ENCODE measurements around the gene ZBTB20.
A peak's percentile ranks its signal among the peaks of the same experiment; 100 is the strongest.

Gene ZBTB20

DNA sequence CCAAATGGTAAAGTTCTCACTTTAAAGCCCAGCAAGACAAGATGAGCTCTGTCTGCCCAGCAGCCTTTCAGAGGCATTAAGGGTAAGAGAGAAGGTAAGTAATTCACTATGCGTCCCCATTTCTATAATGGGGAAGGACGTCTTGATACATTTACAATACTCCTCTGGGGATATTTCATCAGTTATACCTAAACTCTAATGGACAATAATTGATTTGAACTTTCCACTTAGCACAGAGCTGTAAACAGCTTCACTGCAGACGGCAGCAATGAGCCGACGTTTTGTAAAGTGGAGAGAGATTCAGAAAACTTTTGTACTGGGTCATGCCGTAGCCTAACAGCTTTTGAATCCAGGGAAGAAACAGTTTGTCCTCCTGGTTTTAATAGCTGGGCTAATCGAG lies 725.9 kb downstream of the ZBTB20 start:
- ATAC-seq: no peak
- TF ChIP-seq CSDC2 (CRISPR knock-in tag; IDR thresholded peaks at IDR 0.05) (no peak), OSR1 (CRISPR knock-in tag; IDR thresholded peaks at IDR 0.05) (no peak)

DNA sequence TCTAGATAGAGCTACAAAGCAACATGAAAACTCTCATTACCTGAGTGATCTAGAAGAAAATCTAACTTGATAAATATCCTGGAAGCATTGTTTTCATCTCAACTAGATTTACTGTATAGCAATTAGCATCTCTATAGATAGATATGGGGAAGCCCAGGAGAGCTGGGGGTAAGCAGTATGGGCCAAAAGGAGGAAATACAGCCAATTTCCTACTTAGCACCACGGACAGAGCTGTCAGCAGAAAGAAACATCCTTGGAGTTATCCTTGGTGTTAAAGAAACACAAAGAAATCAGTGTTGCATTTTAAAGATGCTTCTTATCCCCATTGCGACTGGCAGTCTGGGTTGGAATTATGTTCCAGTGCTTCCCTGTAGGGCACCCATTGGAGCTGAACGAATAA lies 727.0 kb downstream of the ZBTB20 start:
- no peak for TF ChIP-seq RARB (CRISPR knock-in tag; IDR thresholded peaks at IDR 0.05)
- no peak for TF ChIP-seq BACH2 (CRISPR knock-in tag; IDR thresholded peaks at IDR 0.05; ENCODE audit: borderline replicate concordance)
- no peak for TF ChIP-seq ZNF565 (CRISPR knock-in tag; conservative IDR thresholded peaks at IDR 0.05; ENCODE audit: low read depth)
- TF ChIP-seq, protein P1, sequence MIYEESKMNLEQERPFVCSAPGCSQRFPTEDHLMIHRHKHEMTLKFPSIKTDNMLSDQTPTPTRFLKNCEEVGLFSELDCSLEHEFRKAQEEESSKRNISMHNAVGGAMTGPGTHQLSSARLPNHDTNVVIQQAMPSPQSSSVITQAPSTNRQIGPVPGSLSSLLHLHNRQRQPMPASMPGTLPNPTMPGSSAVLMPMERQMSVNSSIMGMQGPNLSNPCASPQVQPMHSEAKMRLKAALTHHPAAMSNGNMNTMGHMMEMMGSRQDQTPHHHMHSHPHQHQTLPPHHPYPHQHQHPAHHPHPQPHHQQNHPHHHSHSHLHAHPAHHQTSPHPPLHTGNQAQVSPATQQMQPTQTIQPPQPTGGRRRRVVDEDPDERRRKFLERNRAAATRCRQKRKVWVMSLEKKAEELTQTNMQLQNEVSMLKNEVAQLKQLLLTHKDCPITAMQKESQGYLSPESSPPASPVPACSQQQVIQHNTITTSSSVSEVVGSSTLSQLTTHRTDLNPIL (CRISPR knock-in tag; IDR thresholded peaks at IDR 0.05; ENCODE audit: low read depth): no peak
- no peak for TF ChIP-seq ZFP30 (CRISPR knock-in tag; IDR thresholded peaks at IDR 0.05)
- TF ChIP-seq SNAI2 (CRISPR knock-in tag; IDR thresholded peaks at IDR 0.05): no peak
- TF ChIP-seq ISL1 (CRISPR knock-in tag; IDR thresholded peaks at IDR 0.05): no peak
- TF ChIP-seq, protein P2, sequence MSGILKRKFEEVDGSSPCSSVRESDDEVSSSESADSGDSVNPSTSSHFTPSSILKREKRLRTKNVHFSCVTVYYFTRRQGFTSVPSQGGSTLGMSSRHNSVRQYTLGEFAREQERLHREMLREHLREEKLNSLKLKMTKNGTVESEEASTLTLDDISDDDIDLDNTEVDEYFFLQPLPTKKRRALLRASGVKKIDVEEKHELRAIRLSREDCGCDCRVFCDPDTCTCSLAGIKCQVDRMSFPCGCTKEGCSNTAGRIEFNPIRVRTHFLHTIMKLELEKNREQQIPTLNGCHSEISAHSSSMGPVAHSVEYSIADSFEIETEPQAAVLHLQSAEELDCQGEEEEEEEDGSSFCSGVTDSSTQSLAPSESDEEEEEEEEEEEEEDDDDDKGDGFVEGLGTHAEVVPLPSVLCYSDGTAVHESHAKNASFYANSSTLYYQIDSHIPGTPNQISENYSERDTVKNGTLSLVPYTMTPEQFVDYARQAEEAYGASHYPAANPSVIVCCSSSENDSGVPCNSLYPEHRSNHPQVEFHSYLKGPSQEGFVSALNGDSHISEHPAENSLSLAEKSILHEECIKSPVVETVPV (CRISPR knock-in tag; IDR thresholded peaks at IDR 0.05): no peak
- no peak for TF ChIP-seq ZNF8 (CRISPR knock-in tag; IDR thresholded peaks at IDR 0.05)
- no peak for TF ChIP-seq ZFP3 (CRISPR knock-in tag; IDR thresholded peaks at IDR 0.05)
- ATAC-seq: 0 out of 3 replicates have a peak, but pooled peaks have one; percentile 39

DNA sequence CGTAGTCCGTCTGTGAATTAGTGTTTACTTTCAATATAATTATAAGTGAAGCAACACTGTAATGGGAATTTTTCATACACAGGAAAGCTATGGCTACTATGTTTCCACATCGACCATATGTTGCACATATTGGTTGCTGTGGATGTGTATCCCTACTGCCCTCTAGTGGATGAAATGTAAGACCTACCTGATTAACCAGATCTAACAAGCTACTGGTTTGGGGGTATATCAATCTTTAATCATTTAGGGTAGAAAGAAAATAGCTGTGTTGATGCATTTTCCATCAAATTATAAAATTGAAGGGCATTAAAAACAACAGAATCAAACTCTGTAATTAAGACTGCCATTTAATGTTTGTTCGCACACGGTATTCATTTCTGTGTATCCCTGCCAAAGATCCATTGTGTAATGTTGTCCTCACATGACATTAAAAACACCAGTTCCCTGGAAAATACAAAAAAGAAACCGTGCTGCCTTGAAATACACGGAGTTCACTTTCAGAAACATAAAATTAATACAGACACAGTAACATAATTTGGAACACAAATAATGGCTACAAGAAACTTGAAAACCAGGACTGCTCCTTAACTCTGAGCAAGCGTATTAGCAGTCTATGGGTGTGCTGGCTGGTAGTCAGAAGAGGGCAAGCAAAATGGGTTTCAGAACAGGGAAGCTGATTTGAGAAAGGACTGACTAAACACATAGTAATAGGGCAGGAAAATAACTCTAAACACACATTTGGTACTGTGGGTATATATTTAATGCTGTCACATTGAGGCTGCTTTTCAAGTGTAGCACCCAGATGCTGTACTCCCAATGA lies 728.2 kb downstream of the ZBTB20 start:
- peak; percentile 96 for ATAC-seq
- no peak for TF ChIP-seq CSDC2 (CRISPR knock-in tag; IDR thresholded peaks at IDR 0.05)
- no peak for TF ChIP-seq ARNTL (CRISPR knock-in tag; IDR thresholded peaks at IDR 0.05; ENCODE audit: borderline replicate concordance, low read depth)
- TF ChIP-seq ZNF8 (CRISPR knock-in tag; IDR thresholded peaks at IDR 0.05): no peak

DNA sequence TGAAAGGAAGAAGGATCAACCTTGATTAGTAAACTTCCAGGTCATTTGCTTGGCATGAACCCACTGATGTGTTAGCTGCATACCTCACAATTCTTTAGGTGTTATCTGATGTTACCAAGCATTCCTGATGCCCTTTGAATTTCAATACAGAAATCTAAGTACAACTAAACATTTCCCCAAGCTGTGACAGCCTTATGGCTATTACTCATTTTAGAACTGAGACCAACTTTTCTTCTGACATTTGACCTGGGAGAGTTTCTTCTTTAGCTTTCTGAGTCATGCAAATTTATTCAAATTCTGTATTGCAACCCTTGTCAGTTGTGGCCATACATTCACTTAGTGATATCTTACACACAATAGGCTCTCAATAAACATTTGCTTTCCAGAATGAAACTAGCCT lies 729.0 kb downstream of the ZBTB20 start:
- ATAC-seq: no peak
- TF ChIP-seq TOX (CRISPR knock-in tag; IDR thresholded peaks at IDR 0.05; ENCODE audit: borderline replicate concordance) (no peak), ZNF8 (CRISPR knock-in tag; IDR thresholded peaks at IDR 0.05) (no peak), SNAI2 (CRISPR knock-in tag; IDR thresholded peaks at IDR 0.05) (no peak), BACH2 (CRISPR knock-in tag; IDR thresholded peaks at IDR 0.05; ENCODE audit: borderline replicate concordance) (no peak), RARB (CRISPR knock-in tag; IDR thresholded peaks at IDR 0.05) (no peak), ESRRG (CRISPR knock-in tag; IDR thresholded peaks at IDR 0.05) (no peak), ZFP30 (CRISPR knock-in tag; IDR thresholded peaks at IDR 0.05) (no peak), ISL1 (CRISPR knock-in tag; IDR thresholded peaks at IDR 0.05) (no peak), CSDC2 (CRISPR knock-in tag; IDR thresholded peaks at IDR 0.05) (no peak), ZNF70 (CRISPR knock-in tag; IDR thresholded peaks at IDR 0.05) (no peak), GLIS3 (CRISPR knock-in tag; IDR thresholded peaks at IDR 0.05) (no peak), ZC3H10 (CRISPR knock-in tag; IDR thresholded peaks at IDR 0.05) (no peak), ZFP3 (CRISPR knock-in tag; IDR thresholded peaks at IDR 0.05) (no peak), OSR1 (CRISPR knock-in tag; IDR thresholded peaks at IDR 0.05) (no peak), PPARA (CRISPR knock-in tag; IDR thresholded peaks at IDR 0.05; ENCODE audit: borderline replicate concordance) (no peak)
- TF ChIP-seq, protein P1 (CRISPR knock-in tag; IDR thresholded peaks at IDR 0.05; ENCODE audit: low read depth): no peak
- TF ChIP-seq, protein P3, sequence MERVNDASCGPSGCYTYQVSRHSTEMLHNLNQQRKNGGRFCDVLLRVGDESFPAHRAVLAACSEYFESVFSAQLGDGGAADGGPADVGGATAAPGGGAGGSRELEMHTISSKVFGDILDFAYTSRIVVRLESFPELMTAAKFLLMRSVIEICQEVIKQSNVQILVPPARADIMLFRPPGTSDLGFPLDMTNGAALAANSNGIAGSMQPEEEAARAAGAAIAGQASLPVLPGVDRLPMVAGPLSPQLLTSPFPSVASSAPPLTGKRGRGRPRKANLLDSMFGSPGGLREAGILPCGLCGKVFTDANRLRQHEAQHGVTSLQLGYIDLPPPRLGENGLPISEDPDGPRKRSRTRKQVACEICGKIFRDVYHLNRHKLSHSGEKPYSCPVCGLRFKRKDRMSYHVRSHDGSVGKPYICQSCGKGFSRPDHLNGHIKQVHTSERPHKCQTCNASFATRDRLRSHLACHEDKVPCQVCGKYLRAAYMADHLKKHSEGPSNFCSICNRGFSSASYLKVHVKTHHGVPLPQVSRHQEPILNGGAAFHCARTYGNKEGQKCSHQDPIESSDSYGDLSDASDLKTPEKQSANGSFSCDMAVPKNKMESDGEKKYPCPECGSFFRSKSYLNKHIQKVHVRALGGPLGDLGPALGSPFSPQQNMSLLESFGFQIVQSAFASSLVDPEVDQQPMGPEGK (CRISPR knock-in tag; IDR thresholded peaks at IDR 0.05; ENCODE audit: borderline replicate concordance): no peak
- TF ChIP-seq, protein P4, sequence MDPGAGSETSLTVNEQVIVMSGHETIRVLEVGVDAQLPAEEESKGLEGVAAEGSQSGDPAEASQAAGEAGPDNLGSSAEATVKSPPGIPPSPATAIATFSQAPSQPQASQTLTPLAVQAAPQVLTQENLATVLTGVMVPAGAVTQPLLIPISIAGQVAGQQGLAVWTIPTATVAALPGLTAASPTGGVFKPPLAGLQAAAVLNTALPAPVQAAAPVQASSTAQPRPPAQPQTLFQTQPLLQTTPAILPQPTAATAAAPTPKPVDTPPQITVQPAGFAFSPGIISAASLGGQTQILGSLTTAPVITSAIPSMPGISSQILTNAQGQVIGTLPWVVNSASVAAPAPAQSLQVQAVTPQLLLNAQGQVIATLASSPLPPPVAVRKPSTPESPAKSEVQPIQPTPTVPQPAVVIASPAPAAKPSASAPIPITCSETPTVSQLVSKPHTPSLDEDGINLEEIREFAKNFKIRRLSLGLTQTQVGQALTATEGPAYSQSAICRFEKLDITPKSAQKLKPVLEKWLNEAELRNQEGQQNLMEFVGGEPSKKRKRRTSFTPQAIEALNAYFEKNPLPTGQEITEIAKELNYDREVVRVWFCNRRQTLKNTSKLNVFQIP (CRISPR knock-in tag; IDR thresholded peaks at IDR 0.05; ENCODE audit: borderline replicate concordance, low read depth): no peak
- TF ChIP-seq, protein P5, sequence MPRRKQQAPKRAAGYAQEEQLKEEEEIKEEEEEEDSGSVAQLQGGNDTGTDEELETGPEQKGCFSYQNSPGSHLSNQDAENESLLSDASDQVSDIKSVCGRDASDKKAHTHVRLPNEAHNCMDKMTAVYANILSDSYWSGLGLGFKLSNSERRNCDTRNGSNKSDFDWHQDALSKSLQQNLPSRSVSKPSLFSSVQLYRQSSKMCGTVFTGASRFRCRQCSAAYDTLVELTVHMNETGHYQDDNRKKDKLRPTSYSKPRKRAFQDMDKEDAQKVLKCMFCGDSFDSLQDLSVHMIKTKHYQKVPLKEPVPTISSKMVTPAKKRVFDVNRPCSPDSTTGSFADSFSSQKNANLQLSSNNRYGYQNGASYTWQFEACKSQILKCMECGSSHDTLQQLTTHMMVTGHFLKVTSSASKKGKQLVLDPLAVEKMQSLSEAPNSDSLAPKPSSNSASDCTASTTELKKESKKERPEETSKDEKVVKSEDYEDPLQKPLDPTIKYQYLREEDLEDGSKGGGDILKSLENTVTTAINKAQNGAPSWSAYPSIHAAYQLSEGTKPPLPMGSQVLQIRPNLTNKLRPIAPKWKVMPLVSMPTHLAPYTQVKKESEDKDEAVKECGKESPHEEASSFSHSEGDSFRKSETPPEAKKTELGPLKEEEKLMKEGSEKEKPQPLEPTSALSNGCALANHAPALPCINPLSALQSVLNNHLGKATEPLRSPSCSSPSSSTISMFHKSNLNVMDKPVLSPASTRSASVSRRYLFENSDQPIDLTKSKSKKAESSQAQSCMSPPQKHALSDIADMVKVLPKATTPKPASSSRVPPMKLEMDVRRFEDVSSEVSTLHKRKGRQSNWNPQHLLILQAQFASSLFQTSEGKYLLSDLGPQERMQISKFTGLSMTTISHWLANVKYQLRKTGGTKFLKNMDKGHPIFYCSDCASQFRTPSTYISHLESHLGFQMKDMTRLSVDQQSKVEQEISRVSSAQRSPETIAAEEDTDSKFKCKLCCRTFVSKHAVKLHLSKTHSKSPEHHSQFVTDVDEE (CRISPR knock-in tag; IDR thresholded peaks at IDR 0.05): no peak

Data from SK-N-SH treated with all-trans-retinoic acid at 6 μM for 48 hours (cell line).